Heart left ventricle (tissue), 16 donors: Measurements from ENCODE around the gene POLR3A. TPM values are rescaled to one million over a fixed set of nuclear protein-coding genes. Genes with fewer than 3 reads are reported as not detected.
"Not testable (repeated sequence)": the region's sequence is repeated elsewhere in the genome, so short reads cannot be mapped to it uniquely, and the experiment has no call there.

Source experiments
- ATAC-seq, 4 donors: fragments of 200-7000 bp; cut with Tn5 transposase; one replicate each; pipeline ENCODE4 v1.9.1; 2020 to 2022; ENCODE audit warnings: moderate library complexity in 4 of 4, mild to moderate bottlenecking in 3 of 4, moderate number of reproducible peaks in 1 of 4
- DNase-seq, 5 donors: peaks; one replicate each; pipeline ENCODE4 v3.0.0-alpha.2; 2020
- H3K27ac ChIP-seq, 12 donors: fragments of 200-600 bp; sonication (generic) in 4 of 12; one replicate each; pipeline versions ENCODE4 v1.5.0 to v1.8.0; 2016 to 2022; ENCODE audit warnings: mild to moderate bottlenecking in 2 of 12
- H3K27me3 ChIP-seq, 9 donors: fragments of 200-600 bp; sonication (generic) in 2 of 9; one replicate each; pipeline versions ENCODE4 v1.5.1 to v1.8.0; 2016 to 2022; ENCODE audit warnings: mild to moderate bottlenecking in 3 of 9
- H3K36me3 ChIP-seq, 9 donors: fragments of 200-600 bp; sonication (generic) in 2 of 9; one replicate each; pipeline versions ENCODE4 v1.5.0 to v1.8.0; 2018 to 2022; ENCODE audit warnings: mild to moderate bottlenecking in 2 of 9
- H3K4me1 ChIP-seq, 12 donors: fragments of 200-600 bp; sonication (generic) in 4 of 12; one replicate each; pipeline versions ENCODE4 v1.5.0 to v1.8.0; 2016 to 2022; ENCODE audit warnings: mild to moderate bottlenecking in 3 of 12
- H3K4me3 ChIP-seq, 12 donors: fragments of 200-600 bp; sonication (generic) in 4 of 12; one replicate each; pipeline versions ENCODE4 v1.5.0 to v1.8.0; 2017 to 2022; ENCODE audit warnings: mild to moderate bottlenecking in 9 of 12, moderate library complexity in 4 of 12
- H3K9me3 ChIP-seq, 12 donors: fragments of 200-600 bp; sonication (generic) in 4 of 12; one replicate each; pipeline versions ENCODE4 v1.5.0 to v1.8.0; 2016 to 2022; ENCODE audit warnings: mild to moderate bottlenecking in 1 of 12
- CTCF ChIP-seq, 12 donors: fragments of 200-600 bp; sonication (generic) in 4 of 12; IDR thresholded peaks; one replicate each; pipeline versions ENCODE4 v1.5.0 to v1.8.0; 2018 to 2022; ENCODE audit warnings: antibody characterized with exemption in 12 of 12, mild to moderate bottlenecking in 5 of 12
- POLR2A ChIP-seq, 2 donors: fragments of 450-650 bp; IDR thresholded peaks; one replicate each; pipeline ENCODE4 v1.6.1; 2017; ENCODE audit warnings: antibody characterized with exemption in 2 of 2, mild to moderate bottlenecking in 2 of 2, moderate library complexity in 2 of 2
- WGBS, 4 donors: extraction: QIAGEN DNeasy Blood & Tissue Kit in 2 of 4; methylation state at CpG; one replicate each; pipeline versions ENCODE4 v1.1.5 to v1.1.7; 2013 to 2018; 5-methylcytosine and 5-hydroxymethylcytosine counted together
- intact Hi-C, 10 donors: fragments of 100-400 bp; cut with DNase I; formaldehyde crosslinking; loops; one replicate each; pipeline versions ENCODE4 v1.11.1 to v1.14.2; 2022
- polyA plus RNA-seq, 2 donors: library from polyadenylated mRNA; stranded (reverse); fragments of 200-250 nt; gene quantifications; one replicate each; pipeline ENCODE4 v1.2.3, GENCODE V29; 2013
- total RNA-seq, 9 donors: library from RNA; depleted of rRNA in 2 of 9; stranded (reverse); fragments of >200 nt in 2 of 9; fragmentation: NEBNext Ultra II Directional in 3 of 9; extraction: Animal tissue kit (Norgen Biotek cat#: 25700) in 3 of 9; gene quantifications; one replicate each; pipeline versions ENCODE4 v1.1.0 to v1.2.4, GENCODE V29; 2016 to 2023
- donor health status: ischemic (EF 13 %, LVEDD 7.1; RV severe dilation, severe dysfunction).
- donor health status: healthy with polysubstance abuse.
- donor health status: DM: no; HTN: yes; CAD: no.
- donor health status: DM: no; HTN: no; CAD: no.
- donor health status: ischemic (EF 25% LVEDD 6.9; RV normal size, moderate dysfunction).
- donor health status: ischemic (EF 25% LVEDD 5.7; RV mildly dilated, moderate dysfunction).
- donor health status: healthy.
- donor health status: DM: yes; HTN: yes; CAD: no.
- donor health status: ischemic (EF 35%, LVEDD 5.7; RV mildly dilated, moderate dysfunction).
- donor health status: nonischemic (EF 11% LVEDD 7.7; RV severe dilation, severe dysfunction).
- donor health status: DM: yes; HTN: yes; CAD: no.
- donor health status: PGD.
- donor health status: ischemic (EF 29% LVEDD 5.4; RV normal size, mild dysfunction).
- donor health status: nonischemic (EF 23%, LVEDD 6.1; RV moderate dilation, normal function).

Gene POLR3A
- total and polyA plus RNA-seq, 11 donors: 3.8 to 12.9 (median 8.9) TPM

- TF ChIP-seq CTCF (IDR thresholded peaks at IDR 0.05) (no peak), POLR2A (IDR thresholded peaks at IDR 0.05) (no peak)
- no peak for DNase-seq
- no peaks in the 10 kb centered on the region for H3K27me3 ChIP-seq
- peak overlapping the region in 1 of 12 donors; percentile 13 for H3K27ac ChIP-seq
- H3K36me3 ChIP-seq: no peaks in the 10 kb centered on the region
- no peak overlapping the region for H3K4me3 ChIP-seq
- peaks cover 0 to 5% (median 0%) of the 10 kb centered on the region in 12 donors for H3K9me3 ChIP-seq
- ATAC-seq: peak in 1 of 4 donors; percentile 25
- WGBS, 4 donors: 81 to 89% (median 89%) methylated on average over 3 to 4 of the region's 4 CpGs
- peaks cover 0 to 8% (median 0%) of the 10 kb centered on the region in 12 donors for H3K4me1 ChIP-seq
- intact Hi-C loops: no loop called here
Measured at GRCh38 chr10:78071857-78072179, 42.5 kb upstream of the POLR3A start.

DNA sequence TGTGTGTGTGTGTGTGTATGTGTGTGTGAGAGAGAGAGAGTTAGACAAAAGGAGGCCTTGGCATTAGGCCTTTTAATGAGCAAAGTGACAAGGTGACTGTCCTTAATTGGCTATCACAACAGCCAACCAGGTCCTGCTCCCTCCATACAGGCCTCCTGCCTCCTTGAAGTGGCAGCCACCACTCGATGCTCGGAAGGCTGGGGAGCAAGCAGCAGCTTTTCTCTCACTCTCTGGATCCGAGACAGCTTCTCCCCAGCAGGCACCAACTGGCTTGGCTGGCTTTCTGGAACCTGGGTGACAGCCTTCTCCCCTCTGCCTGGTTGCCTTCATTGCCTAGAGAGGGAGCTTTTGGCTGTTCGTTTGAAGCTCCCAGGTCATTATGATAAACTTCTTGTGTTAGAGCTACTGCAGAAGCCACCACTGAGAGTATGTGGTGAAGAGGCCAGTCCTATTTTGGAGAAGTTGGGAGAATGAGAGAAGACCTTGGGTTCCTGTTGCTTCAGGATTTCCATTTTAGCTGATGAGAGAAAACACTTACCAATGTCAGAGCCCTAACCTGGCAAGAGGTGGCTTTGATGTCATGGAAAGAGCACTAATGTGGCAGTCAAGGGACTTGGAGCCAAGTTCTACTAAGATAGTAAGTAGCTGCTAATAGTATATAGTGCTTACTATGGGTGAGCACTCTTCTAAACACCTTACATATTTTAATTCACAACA, 42.0 kb upstream of the POLR3A start:
- Histone ChIP-seq H3K9me3 (peaks cover 0 to 5% (median 0%) of the 10 kb centered on the region in 12 donors), H3K27ac (peak overlapping the region in 2 of 12 donors; percentile 13 to 46), H3K4me3 (no peak overlapping the region), H3K27me3 (no peaks in the 10 kb centered on the region), H3K36me3 (no peaks in the 10 kb centered on the region), H3K4me1 (peaks cover 0 to 8% (median 0%) of the 10 kb centered on the region in 12 donors)
- WGBS, 4 donors: 34 to 57% (median 47%) methylated on average over 3 to 4 of the region's 4 CpGs
- peak in 3 of 4 donors; percentile 36 to 91 (median 59) for ATAC-seq
- intact Hi-C loops: no loop called here
- TF ChIP-seq CTCF (IDR thresholded peaks at IDR 0.05) (no peak), POLR2A (IDR thresholded peaks at IDR 0.05) (no peak)
- no peak for DNase-seq

- WGBS, 4 donors: 88 to 95% (median 92%) methylated on average over 5 of the region's 5 CpGs
- peak in 2 of 4 donors; percentile 18 to 19 for ATAC-seq
- no peaks in the 10 kb centered on the region for H3K36me3 ChIP-seq
- no peak overlapping the region for H3K4me3 ChIP-seq
- peaks cover 0 to 8% (median 0%) of the 10 kb centered on the region in 12 donors for H3K4me1 ChIP-seq
- no peaks in the 10 kb centered on the region for H3K27me3 ChIP-seq
- DNase-seq: no peak
- TF ChIP-seq POLR2A (IDR thresholded peaks at IDR 0.05) (no peak), CTCF (IDR thresholded peaks at IDR 0.05) (no peak)
- intact Hi-C loops: no loop called here
- H3K9me3 ChIP-seq: peaks cover 0 to 5% (median 0%) of the 10 kb centered on the region in 12 donors
- no peak overlapping the region for H3K27ac ChIP-seq
Measured at GRCh38 chr10:78070726-78071125, 41.4 kb upstream of the POLR3A start.

DNA sequence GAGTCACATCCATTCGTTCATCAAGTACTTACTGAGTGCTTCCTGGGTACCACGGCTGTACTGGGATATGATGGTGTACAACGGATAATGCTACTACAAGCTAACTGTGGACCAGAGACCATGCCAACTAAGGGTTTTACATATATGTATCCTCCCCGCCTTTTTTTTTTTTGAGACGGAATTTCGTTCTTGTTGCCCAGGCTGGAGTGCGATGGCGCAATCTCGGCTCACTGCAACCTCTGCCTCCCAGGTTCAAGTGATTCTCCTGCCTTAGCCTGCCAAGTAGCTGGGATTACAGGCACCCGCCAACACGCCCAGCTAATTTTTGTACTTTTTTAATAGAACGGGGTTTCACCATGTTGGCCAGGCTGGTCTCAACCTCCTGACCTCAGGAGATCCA, 40.7 kb upstream of the POLR3A start:
- H3K36me3 ChIP-seq, DNase-seq, H3K4me3 ChIP-seq, H3K27ac ChIP-seq, H3K27me3 ChIP-seq, intact Hi-C loops, H3K9me3 ChIP-seq, ATAC-seq, H3K4me1 ChIP-seq: not testable (repeated sequence)
- WGBS, 4 donors: 93 to 97% (median 96%) methylated on average over 12 of the region's 12 CpGs
